Stimulated activated CD4-positive, alpha-beta T cell treated with anti-CD3 and anti-CD28 coated beads, Interleukin-2, amount 100 ng/mL, for 24 hours (primary cell): Measurements from ENCODE around the gene PRAMEF7.
"Not testable (repeated sequence)": the region's sequence is repeated elsewhere in the genome, so short reads cannot be mapped to it uniquely, and the experiment has no call there.

ENCODE experiments used
- DNase-seq, 2 donors: peaks; one replicate each; pipeline ENCODE4 v3.0.0-alpha.2; 2020

The PRAMEF7 gene

DNA sequence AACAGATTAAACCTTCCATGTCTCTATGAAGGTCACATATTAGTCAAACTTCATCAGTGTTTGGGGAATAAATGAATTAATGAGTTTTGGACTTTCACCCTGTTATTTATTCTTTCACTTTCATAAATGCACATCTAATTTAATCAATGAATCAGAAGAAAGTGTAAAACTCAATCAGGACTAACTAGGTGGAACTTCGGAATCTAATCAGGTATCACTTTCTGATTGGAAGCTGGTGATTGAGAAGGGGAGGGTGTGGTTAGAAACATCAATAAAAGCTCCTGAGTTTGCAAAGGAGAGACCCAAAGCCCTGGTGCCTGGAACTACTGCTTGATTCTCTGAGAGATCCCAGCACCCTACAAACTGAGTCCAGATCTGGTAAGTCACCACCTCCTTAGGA lies at the start of gene PRAMEF7:
Gene PRAMEF7, plus strand, starts transcription at position 301 of the 400 bp plus-strand sequence. CDS start 1,083 bp downstream, outside the sequence.
- DNase-seq = not testable (repeated sequence)

DNA sequence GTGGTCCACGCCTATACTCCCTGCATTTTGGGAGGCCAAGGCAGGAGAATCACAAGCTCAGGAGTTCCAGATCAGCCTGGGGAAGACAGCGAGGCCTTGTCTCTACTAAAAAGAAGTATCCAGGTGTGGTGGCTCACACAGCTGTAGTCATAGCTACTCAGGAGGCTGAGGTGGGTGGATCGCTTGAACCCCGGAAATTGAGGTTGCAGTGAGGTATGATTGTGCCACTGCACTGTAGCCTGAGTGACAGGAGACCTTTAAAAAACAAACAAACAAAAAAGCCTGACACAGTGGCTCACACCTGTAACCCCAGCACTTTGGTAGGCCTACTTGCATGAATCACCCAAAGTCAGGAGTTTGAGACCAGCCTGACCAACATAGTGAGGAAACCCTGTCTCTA lies 38.0 kb upstream of the PRAMEF7 start:
- DNase-seq = not testable (repeated sequence)

DNA sequence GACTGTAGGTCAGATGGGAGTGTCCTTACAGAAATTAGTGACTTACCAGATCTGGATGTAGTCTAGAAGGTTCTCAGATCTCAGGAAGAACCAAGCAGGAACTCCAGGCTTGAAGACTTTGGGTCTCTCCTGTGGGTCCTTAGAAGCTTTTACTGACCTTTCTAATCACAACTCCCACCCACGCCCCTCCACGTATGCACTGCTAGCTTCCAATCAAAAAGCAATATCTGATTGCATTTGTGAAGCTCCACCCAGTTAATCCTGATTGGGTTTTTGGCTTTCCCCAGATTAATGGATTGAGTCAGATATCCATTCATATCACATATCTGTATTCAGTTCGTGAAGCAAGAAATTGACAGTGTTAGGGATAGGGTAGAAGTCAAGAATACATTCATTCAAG lies 30.3 kb upstream of the PRAMEF7 start, which contains the start of gene PRAMEF4:
Gene PRAMEF4, minus strand, starts transcription at position 101 of the 400 bp plus-strand sequence. CDS start 2,807 bp downstream, outside the sequence.
- DNase-seq = not testable (repeated sequence)

DNA sequence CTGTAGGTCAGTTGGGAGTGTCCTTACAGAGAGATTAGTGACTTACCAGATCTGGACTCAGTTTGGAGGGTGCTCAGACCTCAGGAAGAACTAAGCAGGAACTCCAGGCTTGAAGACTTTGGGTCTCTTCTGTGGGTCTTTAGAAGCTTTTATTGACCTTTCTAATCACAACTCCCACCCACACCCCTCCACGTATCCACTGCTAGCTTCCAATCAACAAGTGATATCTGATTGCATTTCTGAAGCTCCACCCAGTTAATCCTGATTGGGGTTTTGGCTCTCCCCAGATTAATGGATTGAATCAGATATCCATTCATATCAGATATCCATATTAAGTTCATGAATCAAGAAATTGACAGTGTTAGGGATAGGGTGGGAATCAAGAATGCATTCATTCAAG lies 18.2 kb upstream of the PRAMEF7 start, which contains the start of gene PRAMEF10:
Gene PRAMEF10, minus strand, starts transcription at position 101 of the 400 bp plus-strand sequence. CDS start 2,423 bp downstream, outside the sequence.
- DNase-seq = not testable (repeated sequence)

DNA sequence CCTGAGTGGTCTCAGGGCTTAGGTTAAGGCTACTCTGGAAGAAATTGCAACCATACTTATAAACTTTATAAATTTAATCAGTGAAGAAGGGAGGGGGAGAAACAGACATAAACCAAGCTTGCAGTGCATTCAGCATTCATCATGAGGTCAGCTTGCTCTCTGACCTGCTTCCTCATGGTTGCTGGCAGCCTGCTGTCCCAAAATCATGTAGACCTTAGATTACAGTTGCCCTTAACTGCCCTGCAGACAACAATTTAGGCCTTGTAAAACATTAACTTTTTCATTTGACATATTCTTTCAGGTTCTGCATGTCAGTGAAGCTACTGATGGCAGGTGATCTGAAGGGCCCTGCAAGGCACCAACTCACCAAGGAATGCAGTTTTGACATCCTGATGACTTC lies 17.2 kb upstream of the PRAMEF7 start:
- DNase-seq = not testable (repeated sequence)

DNA sequence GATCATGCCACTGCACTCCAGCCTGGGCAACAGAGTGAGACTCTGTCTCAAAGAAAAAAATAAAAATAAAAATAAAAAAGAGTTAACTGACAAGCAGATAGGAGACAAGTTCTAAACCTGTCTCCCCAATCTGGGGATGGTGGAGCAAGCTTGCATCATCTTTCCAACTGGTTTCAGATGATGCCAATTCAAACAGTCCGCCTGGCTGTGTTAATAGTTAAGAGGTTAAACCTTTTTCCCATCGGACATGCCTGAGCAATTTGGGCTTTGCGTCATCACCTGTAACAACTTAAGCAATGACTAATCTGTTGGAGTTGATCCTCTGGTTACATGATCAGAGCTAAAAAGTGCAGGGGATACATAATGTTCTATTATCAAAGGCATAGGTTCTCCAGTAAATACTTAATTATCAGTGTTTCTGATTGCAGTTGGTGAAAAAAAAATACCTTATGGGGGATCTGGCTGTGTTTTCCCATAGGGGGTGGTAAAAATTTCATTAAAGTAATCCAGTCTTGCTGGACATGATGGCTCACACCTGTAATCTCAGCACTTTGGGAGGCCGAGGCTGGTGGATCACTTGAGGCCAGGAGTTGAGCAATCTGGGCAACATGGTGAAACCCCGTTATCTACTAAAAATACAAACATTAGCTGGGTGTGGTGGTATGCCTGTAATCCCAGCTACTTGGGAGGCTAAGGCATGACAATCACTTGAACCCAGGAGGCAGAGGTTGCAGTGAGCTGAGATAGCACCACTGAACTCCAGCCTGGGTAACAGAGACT lies 12.4 kb upstream of the PRAMEF7 start:
- not testable (repeated sequence) for DNase-seq

DNA sequence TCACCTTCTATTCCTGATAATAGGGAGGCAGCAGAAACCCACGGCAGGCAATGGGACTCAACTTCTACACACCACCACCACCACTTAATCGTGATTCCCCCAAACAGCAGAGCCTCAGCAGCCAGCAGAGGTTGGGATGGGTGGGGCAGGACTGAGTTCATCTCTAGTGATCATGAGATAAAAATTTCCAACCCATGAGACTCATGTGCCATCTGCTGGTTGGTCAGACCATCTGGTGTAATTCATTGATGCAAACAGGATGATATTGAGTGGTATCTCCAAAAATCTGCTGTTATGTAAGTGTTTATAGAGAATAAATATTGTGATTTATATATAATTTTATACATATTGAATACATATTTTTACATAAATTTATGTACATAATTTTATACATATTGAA lies 5.3 kb downstream of the PRAMEF7 start:
- DNase-seq = not testable (repeated sequence)

DNA sequence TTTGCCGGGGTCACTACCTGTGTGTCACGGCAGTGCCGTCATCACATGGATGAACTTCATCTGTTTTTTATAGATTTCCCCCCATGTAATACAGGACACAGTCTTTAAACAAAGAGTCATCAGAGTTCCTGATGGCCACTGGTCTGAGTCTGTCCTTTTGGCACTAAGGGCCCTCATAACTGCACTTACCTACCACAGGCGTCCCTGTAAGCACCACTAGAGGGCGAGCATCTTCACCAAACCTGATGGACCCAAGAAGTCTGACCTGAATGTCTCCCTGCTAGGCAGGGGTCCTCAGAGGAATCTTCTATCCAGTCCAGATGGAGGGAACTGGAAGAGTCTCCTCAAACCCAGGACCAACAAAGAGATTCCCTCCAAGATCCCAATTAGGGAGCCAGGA lies 8.0 kb downstream of the PRAMEF7 start:
- not testable (repeated sequence) for DNase-seq

DNA sequence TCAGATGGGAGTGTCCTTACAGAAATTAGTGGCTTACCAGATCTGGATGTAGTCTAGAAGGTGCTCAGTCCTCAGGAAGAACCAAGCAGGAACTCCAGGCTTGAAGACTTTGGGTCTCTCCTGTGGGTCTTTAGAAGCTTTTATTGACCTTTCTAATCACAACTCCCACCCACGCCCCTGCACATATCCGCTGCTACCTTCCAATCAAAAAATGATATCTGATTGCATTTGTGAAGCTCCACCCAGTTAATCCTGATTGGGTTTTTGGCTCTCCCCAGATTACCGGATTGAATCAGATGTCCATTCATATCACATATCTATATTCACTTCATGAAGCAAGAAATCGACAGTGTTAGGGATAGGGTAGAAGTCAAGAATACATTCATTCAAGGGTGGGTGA lies 31.1 kb downstream of the PRAMEF7 start, which contains the start of gene PRAMEF6:
Gene PRAMEF6, minus strand, starts transcription at position 101 of the 400 bp plus-strand sequence. CDS start 5,062 bp downstream, outside the sequence.
- not testable (repeated sequence) for DNase-seq
